CD4-positive, alpha-beta T cell treated with Interleukin-4 for 1 hour (primary cell): ENCODE measurements around the gene QSOX2.

Experiments
- DNase-seq, 2 donors: peaks; one replicate each; pipeline ENCODE4 v3.0.0-alpha.2; 2020 to 2022

Gene QSOX2

GRCh38 chr9:136264441-136265405 lies 19.1 kb upstream of the QSOX2 start:
- DNase-seq, result no peak

GRCh38 chr9:136264031-136264430 lies 18.4 kb upstream of the QSOX2 start:
- no peak for DNase-seq

GRCh38 chr9:136262671-136263178 lies 17.1 kb upstream of the QSOX2 start:
- DNase-seq, result no peak

GRCh38 chr9:136261686-136262430 lies 16.2 kb upstream of the QSOX2 start:
- DNase-seq, result no peak

- no peak for DNase-seq
Measured at GRCh38 chr9:136260936-136261472, 15.4 kb upstream of the QSOX2 start.

GRCh38 chr9:136260521-136260920 lies 14.9 kb upstream of the QSOX2 start:
- no peak for DNase-seq

GRCh38 chr9:136259836-136260235 lies 14.2 kb upstream of the QSOX2 start:
- DNase-seq, result no peak

GRCh38 chr9:136259517-136259813 lies 13.9 kb upstream of the QSOX2 start:
- no peak for DNase-seq

- no peak for DNase-seq
Measured at GRCh38 chr9:136258786-136259516, 13.3 kb upstream of the QSOX2 start.

- no peak for DNase-seq
Measured at GRCh38 chr9:136258299-136258625, 12.7 kb upstream of the QSOX2 start.

GRCh38 chr9:136257381-136258298 lies 12.0 kb upstream of the QSOX2 start:
- no peak for DNase-seq

GRCh38 chr9:136255896-136256890 lies 10.6 kb upstream of the QSOX2 start:
- no peak for DNase-seq

GRCh38 chr9:136255166-136255538 lies 9.5 kb upstream of the QSOX2 start:
- DNase-seq, result no peak

- DNase-seq, result no peak
Measured at GRCh38 chr9:136254381-136255165, 9.0 kb upstream of the QSOX2 start.

- DNase-seq, result no peak
Measured at GRCh38 chr9:136253246-136254130, 7.9 kb upstream of the QSOX2 start.

GRCh38 chr9:136252846-136253245 lies 7.2 kb upstream of the QSOX2 start:
- no peak for DNase-seq

GRCh38 chr9:136252281-136252680 lies 6.7 kb upstream of the QSOX2 start:
- no peak for DNase-seq

GRCh38 chr9:136251264-136252115 lies 5.9 kb upstream of the QSOX2 start:
- DNase-seq, result no peak
